HL-60 (cell line): ENCODE data around the gene USP21.

Experiments used
- DNase-seq, 2 experiments: peaks; one replicate each; pipeline ENCODE4 v3.0.0-alpha.2; 2010 to 2020; ENCODE audit warnings: low read depth in 1 of 2, low spot score in 1 of 2
- H3K27ac ChIP-seq: fragments of 250-450 bp; sonication (Bioruptor Pico); replicated peaks from 2 replicates; pipeline ENCODE4 v1.5.1; 2020; ENCODE audit warnings: mild to moderate bottlenecking, moderate library complexity
- H3K27me3 ChIP-seq: fragments of 250-450 bp; sonication (Bioruptor Pico); 2 replicates; pipeline ENCODE4 v1.5.1; 2021; ENCODE audit warnings: mild to moderate bottlenecking, moderate library complexity; ENCODE audit not compliant: insufficient read depth, poor library complexity, severe bottlenecking
- H3K4me3 ChIP-seq: replicated peaks from 2 replicates; pipeline ENCODE4 v1.5.1; 2011; ENCODE audit warnings: mild to moderate bottlenecking, control low read depth, low read length; ENCODE audit not compliant: insufficient read depth
- CTCF ChIP-seq: IDR thresholded peaks from one replicate; pipeline ENCODE4 v1.5.1; 2011; ENCODE audit warnings: low read length, control low read depth, inconsistent platforms; ENCODE audit not compliant: insufficient read depth
- GABPA ChIP-seq: IDR thresholded peaks from 2 replicates; pipeline ENCODE4 v1.6.1; 2012; ENCODE audit warnings: low read depth
- POLR2AphosphoS5 ChIP-seq: IDR thresholded peaks from 2 replicates; pipeline ENCODE4 v1.6.1; 2012; ENCODE audit warnings: low read depth
- REST ChIP-seq: IDR thresholded peaks from 2 replicates; pipeline ENCODE4 v1.6.1; 2012; ENCODE audit warnings: low read depth; ENCODE audit not compliant: insufficient replicate concordance
- SPI1 ChIP-seq: IDR thresholded peaks from 2 replicates; pipeline ENCODE4 v1.6.1; 2012; ENCODE audit warnings: low read depth, mild to moderate bottlenecking, borderline replicate concordance

The USP21 gene

GRCh38 chr1:161138431-161138830 lies 20.9 kb upstream of the USP21 start:
- Histone ChIP-seq H3K27ac (peak overlapping the region; percentile 36), H3K4me3 (no peak overlapping the region), H3K27me3 (no peaks in the 10 kb centered on the region)
- peak; percentile 46; the same call in 1 of the 2 replicates for TF ChIP-seq SPI1
- TF ChIP-seq POLR2AphosphoS5, result no peak
- no peak for DNase-seq

- Histone ChIP-seq H3K27me3 (no peaks in the 10 kb centered on the region), H3K27ac (no peak overlapping the region), H3K4me3 (no peak overlapping the region)
- peak in 1 of 2 experiments; percentile 66 for DNase-seq
- TF ChIP-seq REST (no peak), SPI1 (no peak), POLR2AphosphoS5 (no peak), CTCF (peak; percentile 18)
Observed at GRCh38 chr1:161139766-161140165, 19.5 kb upstream of the USP21 start.

- no peak overlapping the region for H3K4me3 ChIP-seq
- TF ChIP-seq POLR2AphosphoS5, result no peak
- no peak for TF ChIP-seq SPI1
- no peak for DNase-seq
- no peaks in the 10 kb centered on the region for H3K27me3 ChIP-seq
- no peak overlapping the region for H3K27ac ChIP-seq
Observed at GRCh38 chr1:161140755-161141400, 18.4 kb upstream of the USP21 start.

GRCh38 chr1:161145832-161146231 lies 13.5 kb upstream of the USP21 start:
- no peak for DNase-seq
- H3K4me3 ChIP-seq, result no peak overlapping the region
- H3K27me3 ChIP-seq, result no peaks in the 10 kb centered on the region
- TF ChIP-seq POLR2AphosphoS5 (no peak), CTCF (no peak), SPI1 (no peak), REST (no peak), GABPA (no peak)
- H3K27ac ChIP-seq, result no peak overlapping the region

GRCh38 chr1:161153176-161153575 lies 6.1 kb upstream of the USP21 start:
- H3K27ac ChIP-seq, result peak overlapping the region; percentile 99

More at GRCh38 chr1:161153176-161153575, 6.1 kb upstream of the USP21 start:
- Histone ChIP-seq H3K4me3 (peak overlapping the region; percentile 87), H3K27me3 (no peaks in the 10 kb centered on the region)
- no peak for DNase-seq
- no peak for TF ChIP-seq REST
